Urothelium cell line (cell line): ENCODE measurements around the gene ARHGAP25.
A peak's percentile ranks its signal among the peaks of the same experiment; 100 is the strongest.
"Not testable (repeated sequence)": the region's sequence is repeated elsewhere in the genome, so short reads cannot be mapped to it uniquely, and the experiment has no call there.

Source experiments
- DNase-seq: peaks from one replicate; pipeline ENCODE4 v3.0.0; 2011; ENCODE audit warnings: low spot score, mixed read lengths
- FAIRE-seq: peaks from 2 replicates; lab custom pipeline; 2011; peaks lifted over from hg19 to GRCh38; lab: Jason Lieb, UNC

Gene ARHGAP25

DNA sequence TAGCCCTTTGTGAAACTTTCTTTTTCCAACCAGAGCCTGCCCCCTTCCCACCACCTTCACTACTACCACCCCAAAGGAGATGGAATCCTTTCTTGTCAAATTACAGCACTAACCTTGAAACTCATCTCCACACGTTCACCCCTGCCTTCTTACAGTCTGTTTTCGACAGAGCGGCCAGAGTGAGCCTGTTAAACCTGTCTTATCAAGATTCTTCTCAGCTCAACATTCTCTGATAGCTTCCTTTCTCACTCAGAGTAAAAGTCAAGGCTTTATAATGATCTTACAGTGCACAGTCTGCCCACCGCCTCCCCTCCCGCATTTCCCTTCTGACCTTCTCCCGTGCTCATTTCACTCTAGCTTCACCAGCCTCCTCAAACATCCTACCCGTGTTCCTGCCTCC lies 56.0 kb downstream of the ARHGAP25 start:
- FAIRE-seq = no peak
- no peak for DNase-seq

- FAIRE-seq (no peak), DNase-seq (no peak)
These were observed 57.3 kb downstream of the ARHGAP25 start for GRCh38 chr2:68791914-68792313.

DNA sequence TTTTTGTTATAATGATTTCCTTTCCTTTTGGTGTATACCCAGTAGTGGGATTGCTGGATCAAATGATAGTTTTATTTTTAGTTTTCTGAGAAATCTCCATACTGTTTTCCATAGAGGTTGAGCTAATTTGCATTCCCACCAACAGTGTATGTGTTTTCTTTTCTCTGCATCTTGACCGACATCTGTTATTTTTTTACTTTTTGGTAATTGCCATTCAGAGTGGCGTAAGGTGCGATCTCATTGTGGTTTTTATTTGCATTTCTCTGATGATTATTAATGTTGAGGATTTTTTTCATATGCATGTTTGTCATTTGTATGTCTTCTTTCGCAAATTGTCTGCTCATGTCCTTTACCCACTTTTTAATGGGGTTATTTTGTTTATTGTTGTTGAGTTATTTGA lies 58.1 kb downstream of the ARHGAP25 start:
- DNase-seq (no peak), FAIRE-seq (no peak)

GRCh38 chr2:68796295-68796905 lies 61.8 kb downstream of the ARHGAP25 start:
- no peak for FAIRE-seq
- DNase-seq = no peak

DNA sequence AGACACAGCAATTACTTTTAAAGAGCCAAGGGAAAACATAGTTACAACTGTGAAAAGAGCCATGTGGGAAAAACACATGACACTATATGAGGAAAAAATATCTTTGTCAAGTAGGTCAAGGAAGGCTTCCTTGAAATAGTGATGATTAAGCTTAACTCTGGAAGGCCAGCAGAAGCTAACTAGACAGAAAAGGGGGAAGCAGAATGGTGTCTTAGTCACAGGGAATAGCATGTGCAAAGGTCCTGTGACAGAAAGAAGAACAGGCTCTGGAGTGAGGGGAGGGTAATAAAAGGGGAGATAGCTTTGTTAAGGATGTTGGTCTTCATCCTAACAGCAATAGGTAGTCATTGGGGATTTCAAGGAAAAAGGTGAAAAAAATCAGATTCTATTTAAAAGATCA lies 64.0 kb downstream of the ARHGAP25 start:
- no peak for DNase-seq
- FAIRE-seq = no peak

GRCh38 chr2:68799140-68800026 lies 64.8 kb downstream of the ARHGAP25 start:
- DNase-seq = no peak
- no peak for FAIRE-seq

DNA sequence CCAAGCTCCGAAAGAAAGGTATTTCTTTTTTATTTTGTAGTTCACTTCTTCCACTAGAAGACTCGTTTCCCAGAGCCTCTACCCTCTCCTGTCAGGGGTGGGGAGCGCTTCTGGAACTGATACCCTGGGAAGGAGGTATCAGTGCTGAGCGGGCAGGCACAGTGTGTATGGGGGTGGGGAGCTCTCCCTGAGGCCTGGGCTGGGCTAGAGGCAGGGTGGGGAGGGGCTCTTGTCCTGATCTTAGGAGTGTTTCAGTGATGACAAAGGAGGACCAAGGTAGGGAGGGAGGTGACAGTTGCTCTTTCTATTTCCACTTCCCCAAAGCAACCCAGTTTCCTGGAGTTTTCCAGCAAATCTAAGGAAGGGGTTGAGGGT lies 65.4 kb downstream of the ARHGAP25 start:
- DNase-seq (no peak), FAIRE-seq (no peak)

- no peak for FAIRE-seq
- no peak for DNase-seq
These were observed 65.9 kb downstream of the ARHGAP25 start for GRCh38 chr2:68800517-68800916.

DNA sequence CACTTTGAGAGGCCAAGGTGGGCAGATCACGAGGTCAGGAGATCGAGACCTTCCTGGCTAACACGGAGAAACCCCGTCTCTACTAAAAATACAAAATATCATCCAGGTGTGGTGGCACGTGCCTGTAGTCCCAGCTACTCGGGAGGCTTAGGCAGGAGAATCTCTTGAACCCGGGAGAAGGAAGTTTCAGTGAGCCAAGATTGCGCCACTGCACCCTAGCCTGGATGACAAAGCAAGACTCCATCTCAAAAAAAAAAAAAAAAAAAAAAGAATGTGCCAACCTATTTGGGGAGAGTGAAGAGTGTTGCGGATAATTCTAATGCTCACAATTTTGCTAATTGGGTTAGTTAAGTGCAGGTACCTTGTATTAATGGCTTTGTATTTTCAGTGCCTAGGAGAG lies 67.5 kb downstream of the ARHGAP25 start:
- not testable (repeated sequence) for DNase-seq, FAIRE-seq

GRCh38 chr2:68805025-68805424 lies 70.4 kb downstream of the ARHGAP25 start:
- no peak for DNase-seq
- no peak for FAIRE-seq

GRCh38 chr2:68806511-68807109 lies 72.0 kb downstream of the ARHGAP25 start:
- FAIRE-seq (peak; percentile 61), DNase-seq (peak; percentile 49)

DNA sequence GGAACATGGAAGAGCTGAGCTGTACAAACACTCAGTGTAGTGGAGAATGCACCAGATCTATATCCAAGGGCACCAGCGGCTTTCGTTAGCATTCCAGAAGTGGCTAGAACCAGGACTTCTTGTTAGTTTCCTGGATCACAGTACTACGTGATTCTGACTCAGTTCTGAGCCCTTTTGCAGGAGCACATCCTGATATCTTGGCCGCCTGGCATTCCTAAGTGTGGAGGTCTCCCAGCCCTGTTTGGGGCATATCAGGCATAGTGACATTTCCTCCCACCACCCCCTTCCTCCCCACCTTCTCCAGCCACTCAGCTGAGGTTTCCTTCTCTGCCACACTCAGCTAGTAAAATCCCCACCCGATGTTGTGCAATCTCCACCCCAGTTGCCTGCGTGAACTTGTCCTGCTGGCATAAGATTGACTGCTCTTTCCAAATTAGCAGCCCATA lies 73.2 kb downstream of the ARHGAP25 start:
- DNase-seq = no peak
- peak; percentile 13 for FAIRE-seq

GRCh38 chr2:68809324-68810240 lies 75.0 kb downstream of the ARHGAP25 start:
- FAIRE-seq (no peak), DNase-seq (no peak)

DNA sequence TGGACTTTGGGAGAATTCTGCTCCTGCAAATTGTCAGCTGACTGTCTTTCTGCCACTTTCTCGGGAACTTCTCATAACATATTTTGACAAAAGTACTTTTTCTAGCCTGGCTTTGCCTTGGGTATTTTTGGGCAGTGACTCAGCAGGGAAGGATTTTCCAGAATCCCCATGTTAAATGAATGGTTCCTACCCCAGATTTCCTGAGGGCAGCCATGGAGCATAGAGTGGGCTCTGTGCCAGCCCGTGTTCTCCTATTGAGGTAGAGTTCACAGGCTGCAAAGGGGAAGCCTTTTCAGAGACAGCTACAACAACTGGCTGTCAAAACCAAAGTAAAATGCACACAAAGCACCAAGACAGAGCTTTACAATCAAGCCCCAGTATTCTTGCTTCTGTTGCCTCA lies 76.8 kb downstream of the ARHGAP25 start:
- DNase-seq (peak; percentile 44), FAIRE-seq (no peak)

GRCh38 chr2:68812251-68812650 lies 77.6 kb downstream of the ARHGAP25 start:
- peak; percentile 13 for FAIRE-seq

GRCh38 chr2:68813596-68813995 lies 79.0 kb downstream of the ARHGAP25 start:
- no peak for DNase-seq

More at GRCh38 chr2:68812251-68812650, 77.6 kb downstream of the ARHGAP25 start:
- no peak for DNase-seq

DNA sequence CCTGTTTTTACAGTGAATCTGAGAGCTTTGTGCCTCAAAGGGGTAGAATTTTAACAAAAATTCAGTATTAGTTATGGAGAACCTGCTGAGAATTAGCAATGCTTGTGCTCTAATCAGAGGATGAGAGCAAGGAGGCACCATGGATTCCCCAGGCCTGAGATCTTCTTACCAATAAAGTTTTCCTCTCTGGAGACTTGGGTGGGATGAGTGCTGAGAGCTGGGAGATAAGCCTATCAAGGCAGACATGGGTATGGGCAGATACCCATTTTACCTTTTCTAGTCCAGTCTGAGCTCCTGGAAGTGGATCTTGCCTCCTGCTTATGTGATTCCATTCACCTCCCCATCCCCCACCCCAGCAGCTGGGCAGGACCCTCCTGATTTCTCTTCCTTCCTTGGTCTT lies 82.7 kb downstream of the ARHGAP25 start:
- FAIRE-seq (no peak), DNase-seq (no peak)

More at GRCh38 chr2:68813596-68813995, 79.0 kb downstream of the ARHGAP25 start:
- FAIRE-seq = peak; percentile 58

- FAIRE-seq = no peak
- DNase-seq = no peak
These were observed 84.9 kb downstream of the ARHGAP25 start for GRCh38 chr2:68819556-68819955.

- FAIRE-seq (no peak), DNase-seq (no peak)
These were observed 87.7 kb downstream of the ARHGAP25 start for GRCh38 chr2:68822207-68822872.

- FAIRE-seq (peak; percentile 74), DNase-seq (peak; percentile 52)
These were observed 90.2 kb downstream of the ARHGAP25 start for GRCh38 chr2:68824831-68825230.
